H54 (cell line): ENCODE data around the gene NCAPD2.
A peak's percentile ranks its signal among the peaks of the same experiment; 100 is the strongest.
"Not testable (repeated sequence)": the region's sequence is repeated elsewhere in the genome, so short reads cannot be mapped to it uniquely, and the experiment has no call there.

Experiments
- DNase-seq: peaks from one replicate; pipeline ENCODE4 v3.0.0; 2011; ENCODE audit warnings: low spot score, mixed read lengths; ENCODE audit not compliant: insufficient read length
- FAIRE-seq: peaks from 3 replicates; lab custom pipeline; 2011; peaks lifted over from hg19 to GRCh38; lab: Jason Lieb, UNC
- POLR2A ChIP-seq: IDR thresholded peaks from 2 replicates; pipeline ENCODE4 v1.6.1; 2011; ENCODE audit warnings: low read depth, mild to moderate bottlenecking, low read length

Gene NCAPD2

GRCh38 chr12:6550294-6551062, 56.6 kb downstream of the NCAPD2 start:
- no peak for TF ChIP-seq POLR2A
- DNase-seq (no peak), FAIRE-seq (no peak)

DNA sequence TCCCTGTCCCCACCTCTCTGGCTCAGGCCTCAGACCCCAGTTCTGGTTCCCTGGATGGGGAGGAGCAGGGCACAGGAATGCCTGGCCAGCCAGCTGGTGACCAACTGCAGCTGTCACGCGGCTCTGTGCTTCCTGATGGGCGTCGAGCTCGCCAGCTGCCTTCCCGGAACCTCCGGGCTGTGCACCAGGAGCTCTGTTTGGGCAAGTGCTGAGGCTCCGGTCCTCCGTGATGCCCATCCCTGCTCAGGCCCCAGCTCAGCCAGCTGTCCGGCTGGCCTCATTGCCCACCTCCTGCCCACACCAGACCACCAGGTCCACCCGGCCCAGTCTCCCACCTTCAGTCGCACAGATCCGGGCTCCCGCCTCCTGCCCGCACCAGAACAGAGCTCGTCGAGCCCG, 57.2 kb downstream of the NCAPD2 start:
- FAIRE-seq (no peak), DNase-seq (no peak)
- no peak for TF ChIP-seq POLR2A

- DNase-seq, result no peak
- no peak for TF ChIP-seq POLR2A
- no peak for FAIRE-seq
These were observed 57.7 kb downstream of the NCAPD2 start for GRCh38 chr12:6551496-6552139.

GRCh38 chr12:6552140-6552551, 58.2 kb downstream of the NCAPD2 start:
- TF ChIP-seq POLR2A, result 0 out of 2 replicates have a peak, but pooled peaks have one; percentile 16
- no peak for FAIRE-seq
- no peak for DNase-seq

DNA sequence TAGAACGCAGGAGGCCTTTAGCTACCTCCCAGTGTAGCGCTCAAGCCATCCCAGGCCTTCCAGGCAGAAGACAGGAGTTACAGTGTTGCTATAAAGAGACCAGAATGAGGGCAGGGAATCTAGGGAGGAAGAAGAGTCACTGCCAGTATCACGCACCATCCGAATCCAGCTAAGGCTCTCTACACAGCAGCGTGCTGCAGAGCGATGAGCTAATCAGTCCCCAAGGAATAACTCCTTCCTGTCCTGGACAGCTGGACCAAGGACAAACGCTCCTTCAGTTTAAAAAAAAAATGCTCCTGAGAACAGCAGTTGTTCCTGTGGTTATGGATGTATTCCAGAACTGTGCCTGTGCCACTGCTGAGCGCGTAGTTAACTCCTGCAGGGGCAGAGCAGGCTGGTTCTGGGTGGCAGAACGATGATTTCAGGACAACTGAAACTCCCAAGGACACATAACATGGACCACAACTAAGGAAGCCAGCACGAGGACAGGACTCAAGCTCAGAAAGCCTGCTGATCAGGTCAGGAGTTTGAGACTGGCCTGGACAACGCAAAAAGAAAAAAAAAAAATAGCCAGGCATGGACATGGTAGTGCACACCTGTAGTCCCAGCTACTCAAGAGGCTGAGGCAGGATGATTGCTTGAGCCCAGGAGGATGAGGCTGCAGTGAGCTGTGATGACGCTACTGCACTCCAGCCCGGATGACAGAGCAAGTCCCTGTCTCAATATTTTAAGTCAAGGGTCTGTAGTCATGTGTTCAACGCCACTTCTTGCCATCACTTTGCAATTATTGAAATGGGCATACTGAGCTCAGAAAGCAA, 59.4 kb downstream of the NCAPD2 start:
- FAIRE-seq (no peak), DNase-seq (no peak)
- TF ChIP-seq POLR2A, result peak; percentile 15; the same call in 1 of the 2 replicates

DNA sequence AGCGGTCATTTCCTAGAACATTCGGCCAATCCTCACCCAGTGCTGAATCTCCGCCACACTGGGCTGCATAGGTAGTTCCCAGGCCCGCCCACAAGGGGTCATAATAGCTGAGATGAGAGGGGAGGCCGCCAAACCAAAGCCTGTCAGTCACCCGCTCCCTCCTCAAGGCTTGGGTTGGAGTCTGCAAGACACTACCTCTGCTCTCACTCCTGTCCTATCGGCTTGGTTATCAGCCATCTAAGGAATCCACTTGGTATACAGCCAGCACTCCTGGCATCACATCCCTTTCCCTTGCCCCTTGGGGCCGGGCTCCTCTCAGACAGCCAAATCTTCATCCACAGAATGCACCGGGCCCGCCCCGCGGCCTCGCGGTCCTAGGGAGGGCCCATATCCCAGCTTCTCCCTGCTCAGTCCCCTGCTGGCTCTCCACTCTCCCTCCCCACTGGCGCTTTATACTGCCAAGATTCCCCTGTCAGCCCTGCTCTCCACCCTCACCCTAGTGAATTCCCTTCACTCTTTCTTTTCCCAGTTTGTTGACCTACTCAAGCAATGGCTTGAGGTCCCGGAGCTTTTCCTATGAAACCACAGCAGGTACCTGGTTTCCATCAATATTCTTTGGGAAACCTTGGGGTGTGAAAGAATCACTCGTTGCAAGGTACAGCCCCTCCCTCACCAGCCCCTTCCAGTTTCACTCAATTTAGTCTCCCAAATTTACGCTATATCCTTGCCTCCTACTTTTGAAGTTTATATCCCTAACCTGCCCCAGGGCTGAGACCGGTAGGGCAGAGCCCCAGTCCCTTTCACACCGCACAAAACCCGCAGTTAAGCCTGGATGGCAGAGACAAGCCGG, 60.5 kb downstream of the NCAPD2 start:
- no peak for TF ChIP-seq POLR2A
- no peak for FAIRE-seq
- DNase-seq, result no peak

DNA sequence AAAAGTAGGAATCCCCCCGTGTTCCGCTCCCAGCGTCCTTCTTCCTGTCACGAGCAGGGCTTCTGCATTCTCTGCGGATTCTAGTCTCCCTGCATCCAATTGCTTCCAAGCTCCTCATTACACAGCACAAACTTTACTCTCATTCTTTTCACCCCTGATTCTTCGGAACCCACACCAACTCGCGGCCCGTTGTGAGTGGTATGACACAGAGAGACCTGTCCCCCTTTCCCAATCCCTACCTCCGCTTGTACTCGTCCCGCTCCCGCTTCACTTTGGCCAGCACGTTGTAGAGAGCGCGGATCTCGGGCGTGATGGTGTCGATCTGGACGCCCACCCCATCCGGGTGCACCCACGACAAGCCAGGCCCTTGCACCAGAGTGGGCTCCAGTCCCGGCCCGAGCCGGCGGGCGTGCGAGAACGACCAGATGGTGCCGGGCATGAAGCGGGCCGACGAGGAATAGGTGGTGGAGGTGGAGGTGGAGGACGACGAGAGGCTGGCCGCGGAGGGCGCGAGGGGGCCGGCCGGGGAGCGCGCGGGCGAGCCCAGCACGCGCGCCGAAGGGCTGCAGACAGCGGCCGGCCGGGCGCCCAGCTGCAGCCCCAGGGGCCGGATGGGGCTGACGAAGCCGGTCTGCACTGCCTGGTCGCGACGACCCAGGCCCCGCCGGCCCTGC, 61.3 kb downstream of the NCAPD2 start:
- no peak for DNase-seq
- no peak for FAIRE-seq
- no peak for TF ChIP-seq POLR2A

- not testable (repeated sequence) for FAIRE-seq, DNase-seq
These were observed 62.6 kb downstream of the NCAPD2 start for GRCh38 chr12:6556496-6556817.

GRCh38 chr12:6556857-6557256, 63.0 kb downstream of the NCAPD2 start:
- no peak for DNase-seq
- FAIRE-seq, result no peak
- no peak for TF ChIP-seq POLR2A

- not testable (repeated sequence) for DNase-seq, FAIRE-seq
These were observed 64.3 kb downstream of the NCAPD2 start for GRCh38 chr12:6558014-6558760.

DNA sequence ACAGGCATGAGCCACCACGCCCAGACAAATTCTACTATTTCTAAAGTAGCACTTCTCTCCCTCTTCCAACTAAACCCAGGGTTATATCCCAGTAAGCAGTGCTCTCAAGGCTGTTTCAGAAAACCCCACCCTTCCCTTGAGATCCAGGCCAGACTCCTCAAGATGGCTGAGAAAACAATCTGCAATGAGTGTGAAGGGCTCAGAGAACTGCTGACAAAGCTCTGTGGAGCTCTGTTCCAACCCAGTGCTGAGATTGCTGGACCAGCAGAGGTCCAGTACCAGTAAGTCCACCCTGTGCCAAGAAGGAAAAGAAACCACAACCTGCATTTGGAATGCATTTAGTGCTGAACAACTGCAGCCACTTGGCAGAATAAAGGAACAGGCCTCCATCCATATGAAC, 65.6 kb downstream of the NCAPD2 start:
- no peak for TF ChIP-seq POLR2A
- DNase-seq (no peak), FAIRE-seq (no peak)

- FAIRE-seq (no peak), DNase-seq (no peak)
- no peak for TF ChIP-seq POLR2A
These were observed 66.8 kb downstream of the NCAPD2 start for GRCh38 chr12:6560501-6561205.
